Measurements from ENCODE around the gene ZNF793.

Gene ZNF793

DNA sequence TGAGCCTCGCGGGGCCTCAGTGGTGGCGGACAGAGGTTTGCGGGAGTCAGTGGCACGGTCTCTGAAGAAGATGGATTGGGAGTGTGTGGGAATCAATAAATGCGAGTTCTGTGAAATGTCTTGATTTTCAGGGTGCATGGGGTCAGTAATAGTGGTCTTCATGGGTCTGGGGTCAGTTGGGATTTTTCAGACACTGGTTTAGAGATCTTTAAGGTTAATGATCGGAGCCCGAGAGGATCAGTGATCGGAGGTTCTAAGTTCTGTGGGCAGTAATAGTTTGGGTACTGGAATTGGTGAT lies 377 bp downstream of the ZNF793 start:
- ATAC-seq, result no peak
- TF ChIP-seq ARNTL (CRISPR knock-in tag; IDR thresholded peaks at IDR 0.05; ENCODE audit: borderline replicate concordance, low read depth) (no peak), SNAI2 (CRISPR knock-in tag; IDR thresholded peaks at IDR 0.05) (no peak), TOX (CRISPR knock-in tag; IDR thresholded peaks at IDR 0.05; ENCODE audit: borderline replicate concordance) (no peak), ZFP30 (CRISPR knock-in tag; IDR thresholded peaks at IDR 0.05) (no peak), ESRRG (CRISPR knock-in tag; IDR thresholded peaks at IDR 0.05) (no peak), GLIS3 (CRISPR knock-in tag; IDR thresholded peaks at IDR 0.05) (no peak), ZNF565 (CRISPR knock-in tag; conservative IDR thresholded peaks at IDR 0.05; ENCODE audit: low read depth) (no peak), TCF4 (CRISPR knock-in tag; IDR thresholded peaks at IDR 0.05; ENCODE audit: borderline replicate concordance) (no peak), ZFP3 (CRISPR knock-in tag; IDR thresholded peaks at IDR 0.05) (no peak), ISL1 (CRISPR knock-in tag; IDR thresholded peaks at IDR 0.05) (no peak), CSDC2 (CRISPR knock-in tag; IDR thresholded peaks at IDR 0.05) (no peak), ZNF70 (CRISPR knock-in tag; IDR thresholded peaks at IDR 0.05) (no peak), ZNF8 (CRISPR knock-in tag; IDR thresholded peaks at IDR 0.05) (no peak)
- TF ChIP-seq, protein P1, sequence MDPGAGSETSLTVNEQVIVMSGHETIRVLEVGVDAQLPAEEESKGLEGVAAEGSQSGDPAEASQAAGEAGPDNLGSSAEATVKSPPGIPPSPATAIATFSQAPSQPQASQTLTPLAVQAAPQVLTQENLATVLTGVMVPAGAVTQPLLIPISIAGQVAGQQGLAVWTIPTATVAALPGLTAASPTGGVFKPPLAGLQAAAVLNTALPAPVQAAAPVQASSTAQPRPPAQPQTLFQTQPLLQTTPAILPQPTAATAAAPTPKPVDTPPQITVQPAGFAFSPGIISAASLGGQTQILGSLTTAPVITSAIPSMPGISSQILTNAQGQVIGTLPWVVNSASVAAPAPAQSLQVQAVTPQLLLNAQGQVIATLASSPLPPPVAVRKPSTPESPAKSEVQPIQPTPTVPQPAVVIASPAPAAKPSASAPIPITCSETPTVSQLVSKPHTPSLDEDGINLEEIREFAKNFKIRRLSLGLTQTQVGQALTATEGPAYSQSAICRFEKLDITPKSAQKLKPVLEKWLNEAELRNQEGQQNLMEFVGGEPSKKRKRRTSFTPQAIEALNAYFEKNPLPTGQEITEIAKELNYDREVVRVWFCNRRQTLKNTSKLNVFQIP (CRISPR knock-in tag; IDR thresholded peaks at IDR 0.05; ENCODE audit: borderline replicate concordance, low read depth), result no peak
- TF ChIP-seq, protein P2, sequence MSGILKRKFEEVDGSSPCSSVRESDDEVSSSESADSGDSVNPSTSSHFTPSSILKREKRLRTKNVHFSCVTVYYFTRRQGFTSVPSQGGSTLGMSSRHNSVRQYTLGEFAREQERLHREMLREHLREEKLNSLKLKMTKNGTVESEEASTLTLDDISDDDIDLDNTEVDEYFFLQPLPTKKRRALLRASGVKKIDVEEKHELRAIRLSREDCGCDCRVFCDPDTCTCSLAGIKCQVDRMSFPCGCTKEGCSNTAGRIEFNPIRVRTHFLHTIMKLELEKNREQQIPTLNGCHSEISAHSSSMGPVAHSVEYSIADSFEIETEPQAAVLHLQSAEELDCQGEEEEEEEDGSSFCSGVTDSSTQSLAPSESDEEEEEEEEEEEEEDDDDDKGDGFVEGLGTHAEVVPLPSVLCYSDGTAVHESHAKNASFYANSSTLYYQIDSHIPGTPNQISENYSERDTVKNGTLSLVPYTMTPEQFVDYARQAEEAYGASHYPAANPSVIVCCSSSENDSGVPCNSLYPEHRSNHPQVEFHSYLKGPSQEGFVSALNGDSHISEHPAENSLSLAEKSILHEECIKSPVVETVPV (CRISPR knock-in tag; IDR thresholded peaks at IDR 0.05), result no peak

DNA sequence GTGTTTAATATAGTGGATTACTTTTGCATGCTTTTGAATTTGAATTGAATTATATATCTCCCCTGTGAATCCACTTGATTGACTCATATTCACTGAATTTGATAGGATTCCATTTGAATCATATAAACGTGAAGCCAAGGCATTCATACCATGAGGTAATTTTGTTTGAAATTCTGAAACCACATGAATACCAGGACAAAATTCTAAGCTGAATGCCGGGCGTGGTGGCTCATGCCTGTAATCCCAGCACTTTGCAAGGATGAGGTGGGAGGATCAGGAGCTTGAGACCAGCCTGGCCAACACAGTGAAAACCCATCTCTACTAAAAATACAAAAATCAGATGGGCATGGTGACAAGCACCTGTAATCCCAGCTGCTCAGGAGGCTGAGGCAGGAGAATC lies 4.4 kb downstream of the ZNF793 start:
- TF ChIP-seq ZFP30 (CRISPR knock-in tag; IDR thresholded peaks at IDR 0.05) (no peak), ZC3H10 (CRISPR knock-in tag; IDR thresholded peaks at IDR 0.05) (no peak), ISL1 (CRISPR knock-in tag; IDR thresholded peaks at IDR 0.05) (no peak), TOX (CRISPR knock-in tag; IDR thresholded peaks at IDR 0.05; ENCODE audit: borderline replicate concordance) (no peak), PPARA (CRISPR knock-in tag; IDR thresholded peaks at IDR 0.05; ENCODE audit: borderline replicate concordance) (no peak), TCF4 (CRISPR knock-in tag; IDR thresholded peaks at IDR 0.05; ENCODE audit: borderline replicate concordance) (no peak), RARB (CRISPR knock-in tag; IDR thresholded peaks at IDR 0.05) (no peak), CSDC2 (CRISPR knock-in tag; IDR thresholded peaks at IDR 0.05) (no peak), GLIS3 (CRISPR knock-in tag; IDR thresholded peaks at IDR 0.05) (no peak), SNAI2 (CRISPR knock-in tag; IDR thresholded peaks at IDR 0.05) (no peak), ZNF565 (CRISPR knock-in tag; conservative IDR thresholded peaks at IDR 0.05; ENCODE audit: low read depth) (no peak), BACH2 (CRISPR knock-in tag; IDR thresholded peaks at IDR 0.05; ENCODE audit: borderline replicate concordance) (no peak), OSR1 (CRISPR knock-in tag; IDR thresholded peaks at IDR 0.05) (no peak)
- TF ChIP-seq, protein P3, sequence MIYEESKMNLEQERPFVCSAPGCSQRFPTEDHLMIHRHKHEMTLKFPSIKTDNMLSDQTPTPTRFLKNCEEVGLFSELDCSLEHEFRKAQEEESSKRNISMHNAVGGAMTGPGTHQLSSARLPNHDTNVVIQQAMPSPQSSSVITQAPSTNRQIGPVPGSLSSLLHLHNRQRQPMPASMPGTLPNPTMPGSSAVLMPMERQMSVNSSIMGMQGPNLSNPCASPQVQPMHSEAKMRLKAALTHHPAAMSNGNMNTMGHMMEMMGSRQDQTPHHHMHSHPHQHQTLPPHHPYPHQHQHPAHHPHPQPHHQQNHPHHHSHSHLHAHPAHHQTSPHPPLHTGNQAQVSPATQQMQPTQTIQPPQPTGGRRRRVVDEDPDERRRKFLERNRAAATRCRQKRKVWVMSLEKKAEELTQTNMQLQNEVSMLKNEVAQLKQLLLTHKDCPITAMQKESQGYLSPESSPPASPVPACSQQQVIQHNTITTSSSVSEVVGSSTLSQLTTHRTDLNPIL (CRISPR knock-in tag; IDR thresholded peaks at IDR 0.05; ENCODE audit: low read depth), result no peak
- TF ChIP-seq, protein P1 (CRISPR knock-in tag; IDR thresholded peaks at IDR 0.05; ENCODE audit: borderline replicate concordance, low read depth), result no peak
- TF ChIP-seq, protein P2 (CRISPR knock-in tag; IDR thresholded peaks at IDR 0.05), result no peak
- TF ChIP-seq, protein P4, sequence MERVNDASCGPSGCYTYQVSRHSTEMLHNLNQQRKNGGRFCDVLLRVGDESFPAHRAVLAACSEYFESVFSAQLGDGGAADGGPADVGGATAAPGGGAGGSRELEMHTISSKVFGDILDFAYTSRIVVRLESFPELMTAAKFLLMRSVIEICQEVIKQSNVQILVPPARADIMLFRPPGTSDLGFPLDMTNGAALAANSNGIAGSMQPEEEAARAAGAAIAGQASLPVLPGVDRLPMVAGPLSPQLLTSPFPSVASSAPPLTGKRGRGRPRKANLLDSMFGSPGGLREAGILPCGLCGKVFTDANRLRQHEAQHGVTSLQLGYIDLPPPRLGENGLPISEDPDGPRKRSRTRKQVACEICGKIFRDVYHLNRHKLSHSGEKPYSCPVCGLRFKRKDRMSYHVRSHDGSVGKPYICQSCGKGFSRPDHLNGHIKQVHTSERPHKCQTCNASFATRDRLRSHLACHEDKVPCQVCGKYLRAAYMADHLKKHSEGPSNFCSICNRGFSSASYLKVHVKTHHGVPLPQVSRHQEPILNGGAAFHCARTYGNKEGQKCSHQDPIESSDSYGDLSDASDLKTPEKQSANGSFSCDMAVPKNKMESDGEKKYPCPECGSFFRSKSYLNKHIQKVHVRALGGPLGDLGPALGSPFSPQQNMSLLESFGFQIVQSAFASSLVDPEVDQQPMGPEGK (CRISPR knock-in tag; IDR thresholded peaks at IDR 0.05; ENCODE audit: borderline replicate concordance), result no peak
- no peak for ATAC-seq
